ENCODE results near the gene CCT3.
"Not testable (repeated sequence)": the region's sequence is repeated elsewhere in the genome, so short reads cannot be mapped to it uniquely, and the experiment has no call there.

Gene CCT3

DNA sequence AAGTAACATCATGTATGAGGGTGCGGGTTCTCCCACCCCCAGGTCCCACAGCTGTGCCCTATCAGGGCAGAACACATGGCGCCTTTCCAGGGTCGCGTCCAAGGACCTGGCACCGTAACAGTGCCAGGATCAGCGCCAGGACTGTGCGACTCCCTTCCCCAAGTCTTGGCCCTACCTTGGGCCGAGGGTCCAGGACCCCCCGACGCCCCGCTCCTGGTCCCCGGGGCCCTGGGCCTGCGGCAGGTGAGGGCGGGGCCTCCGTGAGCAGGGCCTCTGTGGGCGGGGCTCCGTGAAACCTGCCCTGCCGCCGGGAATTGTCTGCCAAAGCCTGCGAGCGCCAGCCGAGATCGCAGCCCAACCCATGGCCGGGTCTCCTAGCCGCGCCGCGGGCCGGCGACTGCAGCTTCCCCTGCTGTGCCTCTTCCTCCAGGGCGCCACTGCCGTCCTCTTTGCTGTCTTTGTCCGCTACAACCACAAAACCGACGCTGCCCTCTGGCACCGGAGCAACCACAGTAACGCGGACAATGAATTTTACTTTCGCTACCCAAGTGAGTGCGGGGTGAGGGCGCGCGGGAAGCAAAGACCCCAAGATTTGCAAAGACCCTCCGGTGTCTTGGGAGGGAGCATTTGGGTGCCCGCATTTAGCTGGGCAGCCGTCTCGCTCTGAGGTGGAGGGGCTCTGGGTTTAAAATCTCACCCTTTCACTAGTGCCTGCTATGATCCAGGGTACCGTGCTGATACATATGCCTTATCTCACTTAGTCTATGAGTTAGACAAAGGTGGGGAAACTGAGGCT lies 31.0 kb upstream of the CCT3 start, which contains the start of gene RHBG:
TSS of gene RHBG (plus strand) at position 323 of the 796 bp plus-strand sequence. CDS start at position 362, 39 bp downstream.
- no peak for DNase-seq (ENCODE audit: low read depth, low spot score)

DNA sequence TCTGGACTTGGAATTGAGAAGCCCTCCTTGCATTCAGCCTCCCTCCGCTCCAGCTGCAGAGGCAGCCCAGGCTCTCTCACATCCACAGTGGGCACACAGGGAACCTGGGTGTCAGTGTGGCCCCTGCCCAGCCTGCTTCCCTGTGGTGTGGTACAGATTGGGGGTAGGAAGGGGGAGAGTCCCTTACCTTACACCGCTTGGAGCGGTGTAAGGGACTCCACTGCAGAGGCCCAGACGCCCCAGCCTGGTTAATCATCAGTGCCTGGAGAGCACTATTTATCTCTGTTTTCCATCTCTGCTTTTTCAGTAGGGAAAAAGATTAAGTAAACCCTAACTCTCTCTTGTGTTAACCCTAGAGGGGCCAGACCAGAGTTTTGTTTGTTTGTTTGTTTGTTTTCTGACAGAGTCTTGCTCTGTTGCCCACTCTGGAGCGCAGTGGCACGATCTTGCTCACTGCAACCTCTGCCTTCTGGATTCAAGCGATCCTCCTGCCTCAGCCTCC lies 30.1 kb upstream of the CCT3 start:
- no peak for DNase-seq (ENCODE audit: low read depth, low spot score)

DNA sequence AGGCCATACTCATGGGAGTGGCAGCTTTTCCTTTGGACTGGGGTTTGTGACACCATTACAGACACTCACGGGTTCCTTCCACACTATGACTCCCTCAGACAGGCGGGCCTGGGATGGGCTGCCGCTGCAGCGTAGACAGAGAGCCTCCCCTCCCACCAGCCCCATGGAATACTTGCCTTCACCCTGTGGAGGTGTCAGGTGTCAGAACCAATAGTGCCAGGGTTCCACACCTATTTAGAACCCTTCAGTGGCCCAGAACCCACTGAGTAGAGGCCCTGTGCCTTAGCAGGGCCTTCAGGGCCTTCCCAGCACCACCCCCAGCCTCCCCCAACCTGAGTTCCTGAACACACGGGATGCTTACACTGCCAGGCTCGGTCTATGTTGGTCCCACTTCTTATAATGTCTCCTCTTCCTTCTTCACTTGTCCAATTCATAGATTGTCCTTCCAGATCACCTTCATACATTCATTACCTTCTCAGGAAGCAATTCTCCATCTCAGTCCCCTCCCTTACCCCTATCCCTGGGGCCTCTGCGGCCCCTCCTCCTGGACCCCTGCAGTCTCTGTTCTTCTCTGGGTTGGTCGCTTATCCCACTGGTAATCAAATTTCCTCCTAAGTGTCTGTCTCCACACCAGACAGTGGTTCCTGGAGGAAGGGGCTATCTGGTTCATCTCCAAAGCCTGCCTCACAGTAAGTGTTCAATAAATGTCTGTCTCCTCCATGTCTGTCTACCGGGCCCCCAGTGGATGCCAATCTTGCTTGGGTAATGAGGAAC lies 29.5 kb upstream of the CCT3 start:
- no peak for DNase-seq (ENCODE audit: low read depth, low spot score)

- DNase-seq (ENCODE audit: low read depth, low spot score), result no peak
Observed at GRCh38 chr1:156366378-156367166, 28.5 kb upstream of the CCT3 start.

GRCh38 chr1:156365754-156366153 lies 27.7 kb upstream of the CCT3 start:
- DNase-seq (ENCODE audit: low read depth, low spot score), result no peak

DNA sequence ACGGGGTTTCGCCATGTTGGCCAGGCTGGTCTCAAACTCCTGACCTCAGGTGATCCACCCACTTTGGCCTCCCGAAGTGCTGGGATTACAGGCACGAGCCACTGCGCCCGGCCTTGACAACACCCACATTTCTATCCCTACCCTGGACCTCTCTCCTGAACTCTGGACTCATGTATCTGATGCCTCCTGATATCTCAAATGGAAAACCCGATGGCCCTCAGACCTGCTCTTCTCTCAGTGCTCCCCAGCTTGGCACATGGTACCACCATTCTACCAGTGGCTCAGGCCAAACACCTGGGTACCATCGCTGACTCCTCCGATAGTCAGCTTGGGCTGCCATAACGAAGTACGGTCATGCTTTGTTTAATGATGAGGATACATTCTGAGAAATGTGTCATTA lies 22.4 kb upstream of the CCT3 start:
- DNase-seq (ENCODE audit: low read depth, low spot score), result no peak

GRCh38 chr1:156359973-156360372 lies 21.9 kb upstream of the CCT3 start:
- no peak for DNase-seq (ENCODE audit: low read depth, low spot score)

GRCh38 chr1:156359249-156359648 lies 21.2 kb upstream of the CCT3 start:
- no peak for DNase-seq (ENCODE audit: low read depth, low spot score)

DNA sequence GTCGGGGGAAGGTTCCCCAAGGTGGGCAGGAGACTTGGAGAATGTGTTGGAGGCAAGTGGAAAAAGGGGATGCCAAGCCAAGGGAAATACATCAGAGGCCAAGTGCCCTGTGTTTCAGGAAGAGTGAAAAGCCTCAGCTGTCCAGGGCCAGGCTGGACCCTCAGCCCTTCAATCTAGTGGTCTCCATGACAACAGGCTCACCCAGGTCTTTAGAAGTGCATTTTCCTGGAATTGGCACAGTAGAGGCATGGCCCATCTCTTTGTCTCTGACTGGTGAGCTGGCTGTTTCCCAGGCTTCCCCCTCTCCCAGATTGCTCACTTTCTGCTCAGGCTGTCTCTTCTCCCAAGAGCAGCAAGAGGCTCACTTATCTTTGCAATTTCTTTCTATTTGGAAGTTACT lies 20.5 kb upstream of the CCT3 start:
- DNase-seq (ENCODE audit: low read depth, low spot score), result no peak

DNA sequence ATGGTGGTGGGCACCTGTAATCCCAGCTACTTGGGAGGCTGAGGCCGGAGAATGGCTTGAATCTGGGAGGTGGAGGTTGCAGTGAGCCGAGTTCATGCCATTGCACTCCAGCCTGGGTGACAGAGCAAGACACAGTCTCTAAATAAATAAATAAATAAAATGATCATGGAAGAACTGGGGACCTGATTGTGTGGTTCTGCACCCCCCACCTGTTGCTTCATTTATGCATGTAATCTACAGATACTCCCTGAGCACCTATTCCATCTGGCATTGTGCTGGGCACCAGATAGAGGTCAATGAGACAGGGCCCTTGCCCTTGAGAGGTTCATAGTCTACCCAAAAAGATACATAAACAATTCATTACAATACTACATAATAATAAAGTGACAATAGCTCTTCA lies 19.9 kb upstream of the CCT3 start:
- DNase-seq (ENCODE audit: low read depth, low spot score), result no peak

GRCh38 chr1:156356875-156357534 lies 18.9 kb upstream of the CCT3 start:
- peak; percentile 31 for DNase-seq (ENCODE audit: low read depth, low spot score)

- DNase-seq (ENCODE audit: low read depth, low spot score), result no peak
Observed at GRCh38 chr1:156356262-156356874, 18.3 kb upstream of the CCT3 start.

GRCh38 chr1:156352481-156352880 lies 14.4 kb upstream of the CCT3 start:
- DNase-seq (ENCODE audit: low read depth, low spot score), result not testable (repeated sequence)

DNA sequence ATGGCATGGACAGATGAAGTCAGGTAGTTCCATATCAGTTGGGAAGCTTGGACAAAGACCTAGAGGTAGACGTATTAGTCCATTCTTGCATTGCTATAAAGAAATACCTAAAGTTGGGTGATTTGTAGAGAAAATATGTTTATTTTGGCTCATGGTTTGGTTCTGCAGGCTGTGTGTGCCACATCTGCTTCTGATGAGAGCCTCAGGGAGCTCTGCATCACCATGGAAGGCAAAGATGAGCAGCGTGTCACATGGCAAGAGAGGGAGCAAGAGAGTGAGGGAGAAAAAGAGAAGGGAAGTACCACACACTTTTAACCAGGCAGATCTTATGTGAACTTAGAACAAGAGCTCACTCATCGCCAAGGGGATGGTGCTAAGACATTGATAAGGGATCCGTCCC lies 9.2 kb upstream of the CCT3 start:
- DNase-seq (ENCODE audit: low read depth, low spot score), result no peak

- no peak for DNase-seq (ENCODE audit: low read depth, low spot score)
Observed at GRCh38 chr1:156346636-156347035, 8.5 kb upstream of the CCT3 start.

GRCh38 chr1:156346035-156346434 lies 7.9 kb upstream of the CCT3 start:
- DNase-seq (ENCODE audit: low read depth, low spot score), result not testable (repeated sequence)

- no peak for DNase-seq (ENCODE audit: low read depth, low spot score)
Observed at GRCh38 chr1:156344409-156344808, 6.3 kb upstream of the CCT3 start.

DNA sequence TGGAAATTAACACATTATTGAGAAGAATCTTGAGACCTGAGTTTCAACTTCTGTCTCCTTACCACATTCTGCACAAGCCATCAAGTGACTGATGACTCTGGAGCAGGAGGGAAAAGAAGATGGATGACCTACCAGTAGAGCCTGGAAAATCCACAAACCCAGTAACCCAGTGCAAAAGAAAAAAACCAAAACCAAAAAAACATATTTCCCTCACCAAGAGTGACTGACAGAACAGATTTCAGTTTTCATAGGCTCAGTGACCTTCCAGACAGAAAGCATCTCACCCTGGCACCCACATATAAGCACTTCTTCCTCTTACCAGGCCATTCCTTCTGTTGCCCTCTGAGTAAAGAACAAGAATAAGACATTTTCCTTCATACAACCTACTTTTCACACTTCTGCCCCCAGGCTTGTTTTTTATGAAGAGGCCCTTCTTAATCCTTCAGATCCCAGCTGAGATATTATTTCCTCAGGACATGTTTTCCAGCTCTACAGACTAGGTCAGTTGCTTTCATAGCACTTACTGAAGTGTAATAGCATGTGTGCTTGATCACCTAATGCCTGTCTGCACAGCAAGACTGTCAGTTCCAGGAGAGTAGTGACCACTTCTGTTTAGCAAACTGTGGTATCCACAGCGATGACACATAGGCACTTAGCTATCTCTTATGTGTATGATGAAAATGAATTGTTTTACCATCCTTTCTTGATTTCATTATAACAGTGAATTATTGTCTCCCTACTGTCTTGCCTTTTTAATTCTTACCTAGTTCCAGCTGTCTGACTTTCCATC lies 4.3 kb upstream of the CCT3 start:
- DNase-seq (ENCODE audit: low read depth, low spot score), result no peak

- DNase-seq (ENCODE audit: low read depth, low spot score), result no peak
Observed at GRCh38 chr1:156337888-156338179, 258 bp downstream of the CCT3 start.

Data from activated CD4-positive, CD25-positive, alpha-beta regulatory T cell treated with anti-CD3 and anti-CD28 coated beads, Interleukin-2, amount 50 U/mL, for 16 hours (primary cell).